ENCODE data around the gene PCDHGA2.

DNA sequence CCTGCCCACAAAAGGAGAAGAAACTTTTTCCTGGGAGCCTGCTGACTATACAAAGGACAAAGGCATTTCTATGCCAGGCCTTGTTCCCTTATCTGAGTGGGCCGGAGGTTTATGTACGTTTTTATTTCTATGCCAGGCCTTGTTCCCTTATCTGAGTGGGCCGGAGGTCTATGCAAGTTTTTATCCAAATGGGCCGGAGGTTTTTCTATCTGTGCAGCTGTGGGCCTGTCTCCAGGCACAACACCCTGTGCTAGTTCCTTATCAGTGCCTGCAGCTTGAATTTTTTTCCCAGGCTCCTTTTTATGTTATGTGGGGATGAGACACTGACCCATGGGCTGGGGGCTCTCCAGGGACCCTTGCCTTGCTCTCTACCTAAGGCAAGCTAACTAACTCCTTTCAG is 40.2 kb upstream of the PCDHGA2 start:
- TF ChIP-seq SUZ12 (IDR thresholded peaks at IDR 0.05; ENCODE audit: extremely low read depth, insufficient read depth, insufficient read length): no peak
- TF ChIP-seq ZNF274 (IDR thresholded peaks at IDR 0.05; ENCODE audit: low read depth, low read length): no peak

Measured in NT2/D1 (cell line).